Erythroblast (primary cell): ENCODE results near the gene ANKRD29.

Experiments used
- GATA1 ChIP-seq: IDR thresholded peaks from 2 replicates; pipeline ENCODE4 v1.6.1; 2011; ENCODE audit warnings: low read depth, mild to moderate bottlenecking, control low read depth, low read length, moderate library complexity
- POLR2A ChIP-seq: IDR thresholded peaks from 2 replicates; pipeline ENCODE4 v1.6.1; 2011; ENCODE audit warnings: mild to moderate bottlenecking, low read length

DNA sequence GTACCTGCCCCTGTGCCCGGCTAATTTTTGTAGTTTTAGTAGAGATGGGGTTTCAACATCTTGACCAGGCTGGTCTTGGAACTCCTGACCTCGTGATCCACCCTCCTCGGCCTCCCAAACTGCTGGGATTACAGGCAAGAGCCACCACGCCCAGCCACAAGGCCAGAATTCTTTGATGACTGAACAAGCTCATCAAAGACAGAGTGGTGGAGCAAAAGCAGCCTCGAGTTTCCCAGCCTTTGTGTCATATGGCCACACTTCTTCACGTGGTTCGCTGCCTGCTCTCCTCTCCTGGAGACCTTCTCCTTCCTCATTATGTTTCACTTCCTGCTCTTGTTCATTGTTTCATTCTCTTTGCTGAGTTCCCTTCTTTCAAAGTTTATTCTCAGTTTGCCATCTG lies 66.5 kb downstream of the ANKRD29 start:
- TF ChIP-seq POLR2A (no peak), GATA1 (no peak)
